Posterior cingulate gyrus (tissue), 11 donors: ENCODE measurements around the gene TMEM167B.
"Not testable (repeated sequence)": the region's sequence is repeated elsewhere in the genome, so short reads cannot be mapped to it uniquely, and the experiment has no call there.

Source experiments
- DNase-seq, 10 donors: peaks; one replicate each; pipeline versions ENCODE4 v3.0.0 to v3.0.0-alpha.2; 2020 to 2021; ENCODE audit warnings: mixed read lengths in 3 of 10
- intact Hi-C: fragments of 100-400 bp; cut with DNase I; formaldehyde crosslinking; loops from one replicate; pipeline ENCODE4 v1.15.1; 2023

The TMEM167B gene

DNA sequence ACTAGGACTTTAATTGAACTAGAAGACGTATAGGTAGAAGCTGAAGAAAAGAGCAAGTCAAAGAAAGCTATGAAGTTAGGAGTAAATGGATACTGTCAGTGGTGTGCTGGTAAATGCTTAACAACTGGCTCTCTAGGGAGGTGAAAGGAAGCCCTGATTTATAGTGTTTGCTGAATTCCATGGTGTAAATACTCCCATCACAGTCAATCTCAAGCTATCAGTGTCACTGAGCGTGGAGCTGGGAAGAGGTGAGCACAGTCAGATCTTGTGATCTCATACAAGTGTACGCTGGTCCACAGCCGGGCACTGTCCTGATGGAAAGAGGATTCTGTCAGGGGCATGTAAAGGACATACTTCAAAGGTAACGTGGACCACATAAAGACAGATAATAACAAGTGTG lies 51.7 kb downstream of the TMEM167B start:
- intact Hi-C loops = no loop called here
- peak in 1 of 10 donors; percentile 19 for DNase-seq

DNA sequence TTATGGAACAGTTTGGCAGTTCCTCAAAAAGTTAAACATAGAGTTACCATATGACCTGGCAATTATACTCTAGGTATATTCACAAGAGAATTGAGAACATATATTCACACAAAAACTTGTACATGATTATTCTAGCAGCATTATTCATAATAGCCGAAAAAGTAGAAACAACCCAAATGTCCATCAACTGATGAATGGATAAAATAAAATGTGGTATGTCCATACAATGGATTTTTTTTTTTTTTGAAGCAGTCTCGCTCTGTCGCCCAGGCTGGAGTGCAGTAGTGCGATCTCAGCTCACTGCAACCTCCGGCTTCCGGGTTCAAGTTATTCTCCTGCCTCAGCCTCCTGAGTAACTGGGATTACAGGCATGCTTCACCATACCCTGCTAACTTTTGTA lies 52.2 kb downstream of the TMEM167B start:
- DNase-seq = peak in 1 of 10 donors; percentile 8
- intact Hi-C loops = not testable (repeated sequence)
